Ammon's horn (tissue), 1 donor: ENCODE results near the gene ZNF143.

ENCODE experiments used
- DNase-seq: peaks from one replicate; pipeline ENCODE4 v3.0.0-alpha.2; 2016; ENCODE audit warnings: low spot score

Gene ZNF143

GRCh38 chr11:9575260-9576240 lies 114.7 kb downstream of the ZNF143 start:
- no peak for DNase-seq

- DNase-seq: no peak
Measured at GRCh38 chr11:9576701-9577381, 116.0 kb downstream of the ZNF143 start.

- DNase-seq: no peak
Measured at GRCh38 chr11:9577556-9577955, 116.7 kb downstream of the ZNF143 start.
